Stimulated activated effector memory CD8-positive, alpha-beta T cell treated with anti-CD3 and anti-CD28 coated beads, Interleukin-12 subunit alpha, Interleukin-12 subunit beta, amount 100 ng/mL, for 72 hours (primary cell): ENCODE results near the gene DNAJC5.
"Not testable (repeated sequence)": the region's sequence is repeated elsewhere in the genome, so short reads cannot be mapped to it uniquely, and the experiment has no call there.

Experiments
- ATAC-seq: fragments of 150-1000 bp; cut with Tn5 transposase; 2 replicates; pipeline ENCODE4 v1.10.0; 2021
- DNase-seq, 2 donors: peaks; one replicate each; pipeline ENCODE4 v3.0.0; 2021 to 2022; ENCODE audit warnings: low spot score in 2 of 2
- H3K27ac Mint-ChIP-seq: one replicate; pipeline ENCODE4 v1.8.0; 2022; ENCODE audit warnings: mild to moderate bottlenecking, mixed read lengths
- H3K36me3 Mint-ChIP-seq: one replicate; pipeline ENCODE4 v1.8.0; 2022; ENCODE audit warnings: mild to moderate bottlenecking, mixed read lengths
- H3K4me1 Mint-ChIP-seq: one replicate; pipeline ENCODE4 v1.8.0; 2022; ENCODE audit warnings: mixed read lengths
- H3K4me3 Mint-ChIP-seq: one replicate; pipeline ENCODE4 v1.8.0; 2022; ENCODE audit warnings: mild to moderate bottlenecking, mixed read lengths
- H3K9me3 Mint-ChIP-seq: one replicate; pipeline ENCODE4 v1.8.0; 2022; ENCODE audit warnings: mixed read lengths

Gene DNAJC5

GRCh38 chr20:63857764-63858392 is 37.0 kb upstream of the DNAJC5 start:
- Mint-ChIP-seq H3K4me1 (peaks cover 30% of the 10 kb centered on the region), H3K27ac (peak overlapping the region; percentile 76), H3K9me3 (no peaks in the 10 kb centered on the region), H3K36me3 (peaks cover 24% of the 10 kb centered on the region), H3K4me3 (peak overlapping the region; percentile 18)
- DNase-seq (no peak), ATAC-seq (no peak)

DNA sequence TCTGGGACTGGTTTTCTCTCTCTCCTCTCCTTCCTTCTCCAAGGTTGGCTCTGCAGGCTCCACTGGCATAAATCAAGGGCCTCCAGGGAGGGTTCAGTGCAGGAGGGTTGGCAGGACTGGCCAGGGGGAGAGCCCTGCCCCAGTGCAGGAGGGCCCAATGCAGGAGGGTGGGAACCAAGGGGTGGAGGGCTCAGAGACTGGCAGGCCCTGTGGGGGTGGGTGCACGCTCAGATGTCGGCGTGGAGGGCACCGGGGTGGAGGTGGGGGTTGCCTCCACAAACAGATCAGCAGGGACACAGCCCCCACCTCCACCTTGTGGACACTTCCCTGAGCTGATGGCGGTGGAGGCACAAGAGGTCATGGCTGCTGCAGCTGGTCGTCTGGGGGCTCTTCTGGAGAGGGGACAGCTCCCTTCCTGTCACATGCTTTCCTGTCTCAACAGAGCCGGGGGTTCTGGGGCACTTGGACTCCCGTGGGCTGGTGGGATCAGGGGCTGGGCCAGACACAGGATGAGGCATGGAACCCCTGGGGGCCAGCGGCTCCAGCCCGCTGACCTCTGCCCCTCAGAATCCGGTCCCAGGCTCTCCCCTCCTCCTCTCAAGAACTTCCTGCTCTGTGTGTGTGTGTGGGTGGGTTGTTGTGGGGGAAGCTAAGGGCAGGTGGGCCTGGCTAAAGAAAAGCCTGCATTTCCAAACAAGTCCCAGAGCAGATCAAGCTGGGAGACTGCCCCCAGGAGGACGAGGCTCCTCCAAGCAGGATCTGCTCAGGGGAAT is 36.3 kb upstream of the DNAJC5 start:
- ATAC-seq (no peak), DNase-seq (no peak)
- Mint-ChIP-seq H3K9me3 (no peaks in the 10 kb centered on the region), H3K36me3 (peaks cover 31% of the 10 kb centered on the region), H3K27ac (peak overlapping the region; percentile 76), H3K4me3 (peak overlapping the region; percentile 18), H3K4me1 (peaks cover 37% of the 10 kb centered on the region)

- Mint-ChIP-seq H3K27ac (peak overlapping the region; percentile 76), H3K4me1 (peaks cover 42% of the 10 kb centered on the region), H3K36me3 (peaks cover 38% of the 10 kb centered on the region), H3K9me3 (no peaks in the 10 kb centered on the region), H3K4me3 (peak overlapping the region; percentile 18)
- ATAC-seq (no peak), DNase-seq (no peak)
Observed at GRCh38 chr20:63859166-63859699, 35.7 kb upstream of the DNAJC5 start.

GRCh38 chr20:63860325-63861051 is 34.4 kb upstream of the DNAJC5 start:
- Mint-ChIP-seq H3K9me3 (no peaks in the 10 kb centered on the region), H3K4me3 (no peak overlapping the region), H3K4me1 (peaks cover 42% of the 10 kb centered on the region), H3K36me3 (peaks cover 47% of the 10 kb centered on the region), H3K27ac (no peak overlapping the region)
- ATAC-seq = no peak
- DNase-seq = no peak

GRCh38 chr20:63861365-63861934 is 33.5 kb upstream of the DNAJC5 start, which contains the start of gene ABHD16B:
Gene ABHD16B, plus strand, starts transcription at chr20:63861498. Its CDS starts 43 bp downstream, at chr20:63861541.
- no peak within 1 kb of the TSS for H3K4me3 Mint-ChIP-seq

GRCh38 chr20:63861981-63862901 is 32.7 kb upstream of the DNAJC5 start:
- ATAC-seq (no peak), DNase-seq (no peak)
- H3K4me3 Mint-ChIP-seq = no peak overlapping the region
- peaks cover 50% of the 10 kb centered on the region for H3K4me1 Mint-ChIP-seq
- H3K27ac Mint-ChIP-seq = no peak overlapping the region
- peaks cover 39% of the 10 kb centered on the region for H3K36me3 Mint-ChIP-seq
- H3K9me3 Mint-ChIP-seq = no peaks in the 10 kb centered on the region

More at GRCh38 chr20:63861365-63861934, 33.5 kb upstream of the DNAJC5 start, which contains the start of gene ABHD16B:
- no peak within 1 kb of the TSS for H3K27ac Mint-ChIP-seq
- DNase-seq (no peak), ATAC-seq (no peak)
- peaks cover 50% of the 10 kb centered on the region for H3K4me1 Mint-ChIP-seq
- H3K9me3 Mint-ChIP-seq = no peaks in the 10 kb centered on the region
- peaks cover 45% of the 10 kb centered on the region for H3K36me3 Mint-ChIP-seq

DNA sequence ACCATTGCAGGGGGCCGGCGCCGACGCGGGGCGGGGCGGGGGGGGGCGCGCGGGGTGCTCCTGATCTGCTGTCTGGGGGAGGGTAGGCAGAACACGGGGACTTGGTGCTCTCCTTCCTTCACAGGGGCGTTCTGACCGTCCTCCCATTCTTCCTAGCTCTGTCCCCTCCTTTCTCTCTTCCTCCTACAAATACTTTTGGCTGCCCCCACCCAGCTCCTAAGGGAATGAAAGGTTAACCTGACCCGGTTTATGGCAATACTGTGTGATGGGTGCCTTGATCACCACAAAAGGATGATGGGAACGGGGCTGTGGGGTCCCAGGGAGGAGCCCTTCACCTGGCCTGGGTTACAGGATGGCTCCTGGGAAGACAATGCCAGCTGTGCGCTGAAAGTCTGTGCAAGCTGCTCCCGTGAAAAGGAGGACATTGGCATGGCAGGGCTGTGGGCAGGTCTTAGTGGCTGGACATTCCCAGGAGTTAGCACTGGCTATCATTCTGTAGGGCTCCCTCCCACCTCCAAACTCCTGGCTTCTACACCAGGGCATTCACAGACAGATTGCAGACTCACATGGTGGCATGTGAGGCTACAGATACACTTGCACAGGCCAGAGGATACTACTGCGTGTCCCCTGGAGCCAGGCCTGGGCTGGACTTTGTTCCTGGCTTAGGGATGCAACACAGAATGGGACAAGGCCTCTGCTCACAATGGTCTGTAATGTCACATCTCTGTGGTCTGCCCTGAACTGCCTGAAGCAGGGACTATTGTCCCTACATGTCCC is 31.7 kb upstream of the DNAJC5 start:
- H3K4me3 Mint-ChIP-seq = peak overlapping the region; percentile 79
- no peak for DNase-seq
- no peaks in the 10 kb centered on the region for H3K9me3 Mint-ChIP-seq
- H3K4me1 Mint-ChIP-seq = peaks cover 46% of the 10 kb centered on the region
- ATAC-seq = no peak
- H3K27ac Mint-ChIP-seq = peak overlapping the region; percentile 93
- peaks cover 48% of the 10 kb centered on the region for H3K36me3 Mint-ChIP-seq

GRCh38 chr20:63863798-63864544 is 31.0 kb upstream of the DNAJC5 start:
- DNase-seq (peak; percentile 56 to 80), ATAC-seq (peak; percentile 79)
- peaks cover 41% of the 10 kb centered on the region for H3K4me1 Mint-ChIP-seq
- H3K9me3 Mint-ChIP-seq = no peaks in the 10 kb centered on the region
- H3K36me3 Mint-ChIP-seq = peaks cover 56% of the 10 kb centered on the region
- peak overlapping the region; percentile 79 for H3K4me3 Mint-ChIP-seq
- peak overlapping the region; percentile 93 for H3K27ac Mint-ChIP-seq

DNA sequence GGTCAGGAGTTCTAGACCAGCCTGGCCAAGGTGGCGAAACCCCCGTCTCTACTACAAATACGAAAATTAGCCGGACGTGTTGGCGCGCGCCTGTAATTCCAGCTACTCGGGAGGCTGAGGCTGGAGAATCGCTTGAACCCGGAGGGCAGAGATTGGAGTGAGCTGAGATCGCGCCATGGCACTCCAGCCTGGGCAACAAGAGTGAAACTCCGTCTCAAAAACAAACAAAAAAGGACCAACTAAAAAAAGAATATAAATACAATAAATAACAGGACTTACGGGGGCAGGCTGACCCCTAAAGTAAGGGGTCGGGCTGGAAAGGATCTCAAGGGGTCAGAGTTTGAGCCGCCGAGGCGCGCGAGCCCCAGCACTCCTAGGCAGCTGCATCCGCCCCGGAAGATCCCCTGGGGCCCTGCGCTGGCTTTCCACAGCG is 30.4 kb upstream of the DNAJC5 start:
- H3K36me3 Mint-ChIP-seq = peaks cover 62% of the 10 kb centered on the region
- peaks cover 35% of the 10 kb centered on the region for H3K4me1 Mint-ChIP-seq
- no peak for DNase-seq
- H3K9me3 Mint-ChIP-seq = no peaks in the 10 kb centered on the region
- H3K4me3 Mint-ChIP-seq = peak overlapping the region; percentile 79
- H3K27ac Mint-ChIP-seq = peak overlapping the region; percentile 93
- ATAC-seq = no peak

- ATAC-seq (peak; percentile 91), DNase-seq (peak; percentile 86 to 98)
- Mint-ChIP-seq H3K4me1 (peaks cover 34% of the 10 kb centered on the region), H3K9me3 (no peaks in the 10 kb centered on the region), H3K36me3 (peaks cover 67% of the 10 kb centered on the region), H3K4me3 (peak within 1 kb of the TSS; percentile 79), H3K27ac (peak within 1 kb of the TSS; percentile 93)
Observed at GRCh38 chr20:63864978-63865640, 29.8 kb upstream of the DNAJC5 start, which contains the start of gene TPD52L2. Gene TPD52L2, plus strand, starts transcription at chr20:63865270. Its CDS starts 96 bp downstream, at chr20:63865366.

- H3K27ac Mint-ChIP-seq, ATAC-seq, H3K9me3 Mint-ChIP-seq, DNase-seq: not testable (repeated sequence)
- H3K36me3 Mint-ChIP-seq = peaks cover 76% of the 10 kb centered on the region
- H3K4me1 Mint-ChIP-seq = peaks cover 27% of the 10 kb centered on the region
- H3K4me3 Mint-ChIP-seq = peak overlapping the region; percentile 79
Observed at GRCh38 chr20:63867042-63867441, 27.9 kb upstream of the DNAJC5 start.

- Mint-ChIP-seq H3K36me3 (peaks cover 82% of the 10 kb centered on the region), H3K9me3 (no peaks in the 10 kb centered on the region), H3K27ac (peak overlapping the region; percentile 8), H3K4me1 (peaks cover 24% of the 10 kb centered on the region), H3K4me3 (no peak overlapping the region)
- ATAC-seq (no peak), DNase-seq (no peak)
Observed at GRCh38 chr20:63868264-63868663, 26.7 kb upstream of the DNAJC5 start.
